Stromal cell of bone marrow (primary cell): Measurements from ENCODE around the gene OPHN1.
"Not testable (repeated sequence)": the region's sequence is repeated elsewhere in the genome, so short reads cannot be mapped to it uniquely, and the experiment has no call there.

ENCODE experiments used
- DNase-seq: peaks from one replicate; pipeline ENCODE4 v3.0.0-alpha.2; 2012; ENCODE audit warnings: low read depth

The OPHN1 gene

DNA sequence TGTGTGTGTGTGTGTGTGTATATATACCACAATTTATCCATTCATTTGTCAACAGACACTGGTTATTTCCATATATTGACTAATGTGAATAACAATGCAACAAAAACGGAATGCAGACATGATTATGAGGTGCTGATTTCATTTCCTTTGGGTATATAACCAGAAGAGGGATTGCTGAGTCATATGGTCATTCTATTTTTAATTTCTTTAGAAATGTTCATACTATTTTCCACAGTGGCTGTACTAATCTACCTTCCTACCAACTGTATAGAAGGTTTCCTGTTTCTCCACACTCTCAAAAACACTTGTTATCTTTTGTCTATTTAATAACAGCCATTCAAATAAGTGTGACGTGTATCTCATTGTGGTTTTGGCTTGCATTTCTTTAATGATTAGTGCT lies 269.9 kb downstream of the OPHN1 start:
- DNase-seq: no peak

DNA sequence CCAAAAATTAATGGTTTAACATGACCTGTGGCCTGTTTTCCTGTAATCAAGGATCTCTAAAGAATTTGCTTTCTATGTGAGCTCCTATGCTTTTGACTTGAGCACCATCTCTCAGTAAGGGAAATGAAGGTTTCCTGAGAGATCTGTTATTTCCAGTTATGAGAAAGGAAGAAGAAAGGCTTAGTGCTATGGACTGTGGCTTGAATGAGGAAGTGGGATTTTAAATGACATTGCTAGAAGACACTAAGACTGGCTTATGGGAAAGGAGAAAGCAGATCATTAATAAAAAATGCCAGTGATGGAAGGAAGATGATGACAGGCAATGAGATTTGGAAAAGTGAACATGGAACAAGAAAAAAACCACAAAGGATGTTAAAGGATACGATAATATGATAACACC lies 285.4 kb downstream of the OPHN1 start:
- DNase-seq: no peak

DNA sequence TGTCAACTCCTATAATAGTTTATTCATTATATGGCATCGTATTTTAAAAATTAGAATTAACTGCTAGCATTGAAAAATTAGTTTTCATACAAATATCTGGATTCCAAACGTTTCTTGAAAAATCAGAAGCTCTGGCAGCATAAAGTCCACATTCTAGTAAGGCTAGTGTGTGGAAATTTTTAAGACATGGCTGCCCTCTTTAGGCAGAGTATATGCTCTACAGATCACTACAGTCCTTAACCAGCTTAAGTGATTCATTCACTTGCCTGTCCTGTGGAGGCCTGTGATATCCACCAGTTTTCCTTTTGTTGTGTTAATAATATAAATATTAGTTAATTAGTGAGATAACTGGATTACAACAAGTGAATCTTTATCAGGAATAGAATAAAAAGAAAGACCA lies 287.2 kb downstream of the OPHN1 start:
- DNase-seq: peak; percentile 23

DNA sequence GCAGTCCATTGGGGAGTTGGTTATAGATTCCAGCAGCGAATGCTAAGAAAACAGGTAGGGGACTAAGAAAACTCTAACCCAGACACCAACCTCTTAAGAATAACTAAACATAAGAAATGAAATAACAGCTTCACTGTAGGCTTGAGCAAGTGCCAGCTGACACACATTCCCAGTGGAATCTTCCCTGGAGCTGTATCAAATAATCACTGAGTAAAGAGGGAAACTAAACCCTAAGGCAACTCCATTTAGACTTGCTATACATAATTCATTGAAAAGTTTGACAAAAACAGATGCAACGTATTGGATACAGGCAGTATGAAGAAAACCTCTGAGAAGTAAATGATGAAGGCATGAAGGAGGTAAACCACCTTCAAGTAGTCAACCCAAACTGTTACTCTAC lies 293.5 kb downstream of the OPHN1 start:
- no peak for DNase-seq

DNA sequence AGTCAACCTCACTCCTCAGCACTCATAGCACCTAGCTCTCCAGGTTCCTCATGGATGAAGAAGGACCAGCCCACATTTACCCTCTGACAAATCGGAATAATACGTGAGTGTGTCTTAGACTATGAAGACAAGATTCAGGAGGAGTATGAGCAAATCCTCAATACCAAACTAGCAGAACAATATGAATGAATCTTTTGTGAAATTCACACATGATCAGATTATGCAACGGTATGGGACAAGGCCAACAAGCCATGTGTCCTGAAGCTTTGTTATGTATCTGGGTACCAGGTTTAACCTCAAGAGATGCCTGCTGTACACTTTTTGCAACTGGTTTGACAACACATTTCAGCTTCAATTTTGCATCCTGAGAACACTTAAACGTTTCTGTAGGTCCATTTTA lies 300.1 kb downstream of the OPHN1 start:
- no peak for DNase-seq

DNA sequence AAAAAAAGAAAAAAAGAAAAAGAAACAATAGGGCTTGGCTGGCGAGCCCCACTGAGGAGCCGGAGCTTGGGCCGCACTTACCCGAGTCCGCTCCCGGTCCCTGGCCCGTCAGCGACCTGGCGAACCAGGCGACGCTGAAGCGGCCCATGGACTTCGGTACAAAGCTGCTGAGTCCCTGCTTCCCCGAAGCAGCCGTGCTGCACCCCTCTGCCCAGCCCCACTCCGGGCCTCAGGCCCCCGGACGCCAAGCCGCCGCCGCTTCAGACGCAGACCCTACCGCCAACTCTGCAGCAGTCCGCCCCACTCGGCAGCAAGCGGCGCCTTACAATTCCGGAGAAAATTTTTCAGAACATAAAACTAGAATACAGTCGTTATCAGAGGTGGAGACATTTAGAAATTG lies 300.5 kb downstream of the OPHN1 start:
- DNase-seq: no peak

DNA sequence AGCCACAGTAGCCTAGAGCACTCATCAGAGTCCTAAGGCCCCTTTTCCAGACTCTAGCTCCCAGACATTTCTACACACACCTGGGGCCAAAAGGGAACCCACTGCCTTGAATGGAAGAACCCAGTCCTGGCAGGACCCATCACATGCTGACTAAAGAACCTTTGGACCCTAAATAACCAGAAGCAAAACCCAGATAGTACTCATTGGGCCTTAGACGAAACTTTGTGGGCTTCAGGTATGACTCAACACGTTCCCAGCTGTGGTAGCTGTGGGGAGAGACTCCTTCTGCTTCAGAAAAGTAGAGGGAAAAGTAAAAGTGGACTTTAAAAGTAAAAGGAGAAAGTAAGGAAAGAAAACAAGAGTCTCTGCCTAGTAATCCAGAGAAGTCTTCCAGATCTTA lies 311.5 kb downstream of the OPHN1 start:
- DNase-seq: no peak

DNA sequence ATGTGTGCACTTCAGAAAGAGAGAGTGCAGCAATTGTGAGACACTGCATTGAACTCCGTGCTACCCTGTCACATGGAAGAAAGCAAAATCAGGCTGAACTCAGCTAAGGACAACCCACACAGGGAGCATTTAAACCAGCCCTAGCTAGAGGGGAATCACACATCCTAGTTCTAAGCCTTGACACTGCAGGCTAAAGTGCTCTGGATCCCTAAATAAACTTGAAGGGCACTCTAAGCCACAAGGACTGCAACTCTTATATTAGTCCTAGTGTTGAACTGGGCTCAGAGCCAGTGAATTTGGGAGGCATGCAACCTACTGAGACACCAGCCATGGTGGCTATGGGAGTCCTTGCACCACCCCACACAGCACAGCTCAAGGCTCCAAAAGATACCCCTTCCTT lies 311.9 kb downstream of the OPHN1 start:
- no peak for DNase-seq

DNA sequence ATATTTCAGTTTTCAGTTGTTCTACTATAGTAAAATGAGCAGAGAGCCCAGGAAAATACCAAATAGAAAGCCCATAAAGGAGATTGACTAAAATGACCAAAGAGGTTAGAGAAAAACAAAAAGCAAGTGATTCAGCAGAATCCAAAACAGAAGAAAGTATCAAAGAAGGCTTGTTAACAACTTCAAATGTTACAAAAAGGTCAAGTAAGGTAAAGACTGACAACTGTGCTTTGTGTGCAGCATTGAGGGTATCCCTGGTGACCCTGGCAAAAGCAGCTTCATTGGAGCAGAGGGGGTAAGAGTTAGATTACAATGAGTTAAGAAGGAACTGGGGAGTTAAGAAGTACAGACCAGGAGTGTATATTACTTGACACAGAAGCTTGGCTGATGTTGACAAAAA lies 317.9 kb downstream of the OPHN1 start:
- no peak for DNase-seq

DNA sequence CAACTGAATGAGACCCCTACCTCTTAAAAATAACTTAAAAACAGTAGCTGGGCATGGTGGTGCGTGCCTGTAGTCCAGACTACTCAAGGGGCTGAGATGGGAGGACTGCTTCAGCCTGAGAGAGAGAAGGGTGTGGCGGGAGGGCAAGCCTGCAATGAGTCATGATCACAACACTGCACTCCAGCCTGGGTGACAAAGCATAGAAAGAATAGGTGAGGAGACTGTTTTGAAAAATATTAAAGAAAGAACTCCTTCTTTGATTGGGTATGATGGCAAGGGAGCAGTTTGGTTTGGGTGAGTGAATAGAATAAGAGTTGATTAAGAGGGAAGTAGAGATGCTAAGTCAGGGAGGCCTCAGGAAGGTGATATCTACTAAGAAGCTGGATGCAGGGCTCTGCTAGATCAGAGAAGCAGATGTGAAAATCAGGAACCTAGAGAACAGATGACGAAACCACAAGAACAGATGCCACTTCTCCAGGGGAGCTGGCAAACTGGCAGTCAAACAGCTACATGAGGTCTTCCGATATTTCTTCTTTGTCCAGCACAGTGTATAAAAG lies 318.6 kb downstream of the OPHN1 start:
- DNase-seq: no peak

DNA sequence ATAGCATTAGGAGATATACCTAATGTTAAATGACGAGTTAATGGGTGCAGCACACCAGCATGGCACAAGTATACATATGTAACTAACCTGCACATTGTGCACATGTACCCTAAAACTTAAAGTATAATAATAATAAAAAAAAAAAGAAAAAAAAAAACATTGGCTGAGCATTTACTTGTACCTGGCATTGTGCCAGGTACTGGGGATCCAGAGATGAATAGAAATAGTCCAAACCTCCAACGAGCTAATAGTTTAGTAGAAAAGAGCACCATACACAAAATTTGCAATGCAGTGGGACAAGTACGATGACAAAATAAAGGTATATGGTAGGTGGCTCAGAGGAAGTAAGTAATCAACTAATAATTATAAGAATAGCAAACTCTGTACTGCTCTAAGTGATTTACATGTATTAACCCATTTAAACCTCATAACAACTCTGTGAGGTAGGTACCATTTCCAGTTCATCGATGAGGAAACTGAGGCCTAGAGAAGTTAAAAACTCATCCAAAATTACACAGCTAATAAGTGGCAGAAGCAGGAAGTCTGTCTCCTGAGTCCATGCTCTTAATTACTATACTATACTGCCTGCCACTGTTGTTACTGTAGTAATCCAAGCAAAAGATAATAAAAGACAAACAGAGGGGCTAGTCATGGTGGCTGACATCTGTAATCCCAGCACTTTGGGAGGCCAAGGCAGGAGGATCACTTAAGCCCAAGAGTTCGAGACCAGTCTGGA lies 319.3 kb downstream of the OPHN1 start:
- no peak for DNase-seq

DNA sequence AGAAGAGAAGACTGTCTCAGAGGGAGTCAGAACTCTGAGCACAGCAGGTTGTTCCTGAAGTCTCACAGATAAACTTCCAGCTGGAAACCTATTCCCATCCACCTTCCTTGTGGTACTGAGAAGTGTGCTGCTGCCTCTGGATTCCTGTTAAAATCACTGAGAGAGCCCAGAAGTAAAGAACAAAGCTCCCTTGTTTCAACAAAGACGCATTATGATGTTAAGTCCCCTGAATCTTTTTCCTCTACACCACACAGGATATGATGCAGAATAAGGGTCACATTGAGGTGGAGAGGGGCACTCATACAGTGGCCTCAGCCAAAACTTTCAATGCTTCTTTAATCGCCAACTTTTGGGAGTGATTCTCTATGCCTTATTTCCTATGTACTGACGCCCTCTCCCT lies 321.0 kb downstream of the OPHN1 start:
- DNase-seq: no peak

DNA sequence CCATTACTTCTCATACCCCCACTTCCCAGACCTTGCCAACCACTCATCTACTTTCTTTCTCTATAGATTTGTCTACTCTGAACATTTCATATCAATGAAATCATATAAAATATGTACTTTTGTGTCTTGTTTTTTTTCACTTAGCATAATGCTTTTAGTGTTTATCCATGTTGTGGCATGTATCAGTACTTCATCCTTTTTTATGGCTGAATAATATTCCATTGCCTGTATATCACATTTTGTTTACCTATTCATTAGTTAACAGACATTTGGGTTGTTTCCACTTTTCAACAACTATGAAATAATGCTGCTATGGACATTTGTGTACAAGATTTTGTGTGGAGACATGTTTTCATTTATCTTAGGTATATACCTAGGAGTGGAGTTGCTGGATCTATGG lies 324.1 kb downstream of the OPHN1 start:
- DNase-seq: no peak

DNA sequence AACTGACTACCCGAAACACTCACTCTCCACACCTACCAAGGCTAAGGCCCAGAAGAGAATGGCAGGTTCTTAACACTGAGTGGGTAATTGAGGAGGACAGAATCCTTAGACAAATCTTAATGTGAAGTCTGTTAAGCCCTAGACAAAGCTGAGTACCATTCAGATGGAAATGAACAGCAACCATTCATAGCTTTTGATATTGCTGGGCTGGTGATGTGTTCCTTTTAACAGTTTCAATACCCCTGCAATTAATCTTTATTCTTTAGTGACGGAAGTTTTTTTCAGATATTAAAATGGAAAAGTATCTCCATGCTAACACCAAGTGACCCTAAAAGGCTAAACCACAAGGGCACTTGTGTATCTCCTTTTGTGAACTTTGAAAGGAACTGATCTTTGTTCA lies 334.9 kb downstream of the OPHN1 start:
- no peak for DNase-seq

DNA sequence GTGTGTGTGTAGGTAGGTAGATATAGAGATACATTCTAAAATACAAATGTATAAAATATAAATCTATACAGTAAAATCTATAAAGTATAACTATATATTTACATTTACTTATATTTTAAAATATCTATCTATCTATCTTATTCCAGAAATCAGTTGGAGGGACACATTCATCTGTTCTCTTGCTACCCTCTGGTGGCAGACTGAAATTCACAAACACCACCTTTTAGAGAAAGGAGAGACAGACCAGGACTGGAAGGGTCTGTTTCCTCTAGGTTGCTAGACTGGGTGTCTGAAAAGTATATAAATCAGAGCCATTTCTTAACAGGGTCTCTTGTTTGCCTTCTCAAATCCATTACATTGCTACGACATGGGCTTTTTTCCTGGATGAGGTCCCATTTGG lies 343.0 kb downstream of the OPHN1 start:
- no peak for DNase-seq

DNA sequence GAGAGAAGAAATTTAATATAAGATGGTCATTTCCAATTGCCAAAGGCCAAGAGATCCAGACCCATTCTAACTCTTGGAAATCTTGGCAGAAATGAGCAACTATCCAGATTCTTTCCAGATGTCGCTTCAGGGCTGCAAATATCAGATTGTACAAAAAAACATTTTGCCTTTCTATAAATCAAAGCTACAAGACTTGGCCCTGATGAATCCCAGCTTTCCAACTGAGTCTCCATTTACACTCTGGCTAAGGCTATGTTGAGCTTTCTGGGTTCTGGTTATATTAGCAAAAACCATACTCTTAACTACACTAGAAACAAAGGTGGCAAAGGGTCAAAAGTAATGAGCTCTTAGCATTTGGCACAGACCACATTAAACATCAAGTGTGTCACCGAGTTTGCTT lies 345.8 kb downstream of the OPHN1 start:
- DNase-seq: no peak

DNA sequence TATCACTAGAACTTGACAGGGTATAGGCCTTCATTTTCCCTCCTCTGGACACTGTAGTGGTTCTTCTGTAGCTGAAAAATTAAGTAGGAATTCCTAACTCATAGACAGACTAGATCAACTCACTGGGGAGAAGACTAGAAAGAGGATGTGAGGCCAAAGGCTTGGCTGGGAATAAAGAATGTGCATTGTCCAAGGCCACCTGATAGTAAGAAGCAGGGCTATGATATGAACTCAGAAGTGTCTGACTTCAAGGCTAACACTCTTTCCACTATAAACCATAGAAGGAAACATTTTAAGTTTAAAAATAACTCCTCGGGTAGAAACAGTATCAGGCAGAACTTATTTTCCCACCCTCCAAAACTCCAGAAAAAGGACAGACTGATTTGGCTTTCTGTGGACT lies 346.6 kb downstream of the OPHN1 start:
- no peak for DNase-seq

DNA sequence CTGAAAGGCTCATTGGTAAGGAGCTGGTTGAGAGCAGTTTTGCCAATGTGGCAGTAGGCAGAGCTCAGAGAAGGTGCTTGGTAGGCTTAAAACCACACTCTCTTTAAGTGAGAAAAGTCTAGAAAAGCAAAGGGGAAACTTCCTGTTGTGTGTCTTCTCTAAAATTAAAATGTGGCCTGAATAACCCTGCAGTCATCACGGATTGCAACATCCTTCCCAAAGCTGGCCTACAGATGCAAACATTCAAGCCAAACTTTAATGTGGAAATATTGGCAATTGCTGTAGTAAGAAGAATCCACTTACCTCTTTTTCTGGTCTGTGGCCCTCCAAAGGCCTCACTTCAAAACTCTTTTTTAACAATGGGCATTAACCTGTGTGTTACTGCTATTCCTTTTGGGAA lies 348.5 kb downstream of the OPHN1 start:
- peak; percentile 36 for DNase-seq

DNA sequence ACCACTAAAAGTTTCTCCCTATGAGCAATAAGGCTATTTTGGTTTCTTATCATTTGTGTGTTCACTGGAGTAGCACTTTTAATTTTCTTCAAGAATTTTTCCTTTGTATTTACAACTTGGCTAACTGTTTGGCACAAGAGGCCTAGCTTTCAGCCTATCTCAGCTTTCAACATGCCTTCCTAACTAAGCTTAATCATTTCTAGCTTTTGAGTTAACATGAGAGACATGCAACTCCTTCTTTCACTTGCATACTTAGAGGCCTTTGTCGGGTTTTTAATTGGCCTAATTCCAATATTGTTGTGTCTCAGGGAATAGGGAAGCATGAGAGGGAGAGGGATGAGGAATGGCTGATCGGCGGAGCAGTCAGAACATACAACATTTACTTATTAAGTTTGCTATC lies 349.8 kb downstream of the OPHN1 start:
- no peak for DNase-seq

DNA sequence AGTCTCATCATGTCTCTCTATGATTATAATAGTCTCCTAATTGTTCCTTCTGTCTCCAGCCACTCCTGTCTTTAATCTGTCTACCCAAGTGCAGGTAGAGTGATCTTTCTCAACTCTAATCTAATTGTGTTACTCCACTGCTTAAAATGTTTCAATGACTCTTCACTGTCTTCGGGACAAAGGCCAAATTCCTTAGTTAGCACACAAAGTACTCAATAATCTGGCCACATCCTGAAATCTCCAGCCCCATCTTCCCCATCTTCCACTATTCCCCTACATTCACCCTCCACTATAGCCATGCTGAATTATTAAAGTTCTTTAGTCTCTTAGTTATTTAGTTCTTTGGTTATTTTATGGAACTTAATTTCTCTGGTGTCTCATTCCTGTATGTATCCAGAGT lies 353.3 kb downstream of the OPHN1 start:
- DNase-seq: no peak

DNA sequence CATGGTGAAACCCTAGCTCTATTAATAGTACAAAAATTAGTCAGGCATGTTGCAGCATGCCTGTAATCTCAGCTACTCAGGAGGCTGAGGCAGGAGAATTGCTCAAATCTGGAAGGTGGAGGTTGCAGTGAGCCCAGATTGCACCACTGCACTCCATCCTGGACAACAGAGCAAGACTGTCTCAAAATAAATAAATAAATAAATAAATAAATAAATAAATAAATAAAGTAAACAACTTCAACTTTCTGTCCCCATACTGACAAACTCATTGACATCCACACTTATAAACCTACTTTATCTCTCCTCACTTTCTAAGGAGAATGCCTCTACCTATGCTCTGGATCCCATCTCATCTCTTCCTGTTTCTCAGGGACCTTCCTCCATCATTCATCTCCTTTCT lies 354.5 kb downstream of the OPHN1 start:
- DNase-seq: not testable (repeated sequence)

DNA sequence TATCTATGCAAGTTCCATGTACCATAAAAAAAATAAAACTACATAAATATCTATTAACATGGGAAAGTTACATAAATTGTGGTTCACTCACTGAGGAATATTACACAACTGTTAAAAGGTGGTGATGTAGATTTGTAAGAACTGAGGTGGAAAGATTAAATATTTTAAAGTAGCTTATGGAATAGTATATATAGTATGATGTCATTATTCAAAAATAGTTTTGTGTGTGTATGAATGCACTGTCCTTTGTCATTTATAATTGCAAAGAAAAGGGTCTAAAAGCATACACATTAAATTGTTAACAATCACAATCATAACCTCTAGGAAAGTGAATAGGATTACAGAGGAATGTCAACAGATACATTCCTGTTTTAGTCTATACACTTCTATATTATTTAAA lies 355.9 kb downstream of the OPHN1 start:
- no peak for DNase-seq

DNA sequence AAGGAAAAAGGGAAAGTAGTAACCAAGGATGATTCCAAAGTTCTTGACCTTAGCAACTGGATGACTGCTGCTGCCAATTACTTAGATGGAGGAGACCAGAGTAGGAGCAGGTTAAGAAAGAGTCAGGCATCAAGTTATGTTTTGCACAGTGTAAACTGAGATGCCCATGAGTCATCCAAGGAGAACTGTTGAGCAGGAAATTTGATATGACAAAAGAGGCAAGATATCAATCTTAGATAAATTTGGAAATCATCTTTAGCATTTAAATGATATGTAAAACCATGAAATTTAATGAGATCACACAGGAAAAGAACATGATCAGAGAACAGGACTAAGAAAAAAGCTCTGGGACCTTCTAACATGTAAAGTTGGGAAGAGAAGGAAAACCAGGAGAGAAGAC lies 361.3 kb downstream of the OPHN1 start:
- no peak for DNase-seq

DNA sequence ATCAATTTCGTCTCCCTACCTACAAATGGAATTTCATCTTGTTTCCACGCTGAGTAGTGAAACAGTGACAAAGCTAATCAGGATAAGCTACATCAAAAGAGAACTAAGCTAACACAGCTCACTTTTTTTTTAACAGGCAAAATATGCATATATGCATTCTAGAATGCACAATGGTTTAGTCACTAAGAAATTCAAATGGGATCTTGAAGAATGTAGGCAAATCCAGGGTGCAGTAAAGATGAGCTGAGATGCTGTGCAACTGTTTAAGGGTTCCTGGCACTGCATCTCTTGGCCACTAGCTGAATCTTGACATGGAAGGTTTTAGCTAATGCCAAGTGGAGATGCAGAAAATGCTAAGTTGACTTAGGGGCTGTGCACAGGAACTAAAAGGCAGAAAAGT lies 363.2 kb downstream of the OPHN1 start:
- not testable (repeated sequence) for DNase-seq

DNA sequence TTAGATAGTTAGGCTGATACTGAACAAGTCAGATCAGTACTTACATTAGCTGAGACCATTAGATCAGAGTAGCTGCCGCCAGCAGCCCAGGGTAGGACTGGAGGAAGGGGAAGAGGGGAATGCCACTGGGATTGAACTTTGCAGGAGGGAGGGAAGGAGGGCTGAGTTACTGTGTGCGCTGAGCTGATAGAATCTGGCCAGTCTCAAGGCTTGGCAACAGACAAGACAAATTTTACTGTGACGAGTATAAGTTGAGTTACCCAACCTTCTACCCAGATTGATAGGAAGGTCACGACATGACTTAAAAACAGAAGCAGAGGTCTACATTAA lies 372.1 kb downstream of the OPHN1 start:
- DNase-seq: no peak
